ENCODE data around the gene AP2A1. TPM values are rescaled to one million over a fixed set of nuclear protein-coding genes. Genes with fewer than 3 reads are reported as not detected.
A peak's percentile ranks its signal among the peaks of the same experiment; 100 is the strongest.

AP2A1 gene
- total RNA-seq, 1 experiment from 2014 or later, result 152 TPM

GRCh38 chr19:49763230-49763629 lies 3.6 kb upstream of the AP2A1 start, which contains the start of gene TSKS:
TSS of gene TSKS (minus strand) at chr19:49763306. CDS start at chr19:49763247, 59 bp downstream.
- no peak for DNase-seq (ENCODE audit: low spot score)

GRCh38 chr19:49764341-49764740 lies 2.5 kb upstream of the AP2A1 start:
- in situ Hi-C loops (cut with HindIII; ENCODE audit: low sequenced_read_pairs), result no loop called here

More at GRCh38 chr19:49763230-49763629, 3.6 kb upstream of the AP2A1 start, which contains the start of gene TSKS:
- in situ Hi-C loops (cut with HindIII; ENCODE audit: low sequenced_read_pairs), result no loop called here

GRCh38 chr19:49766007-49766929 lies 533 bp upstream of the AP2A1 start:
- peak; percentile 100 for DNase-seq (ENCODE audit: low spot score)
- in situ Hi-C loops (cut with HindIII; ENCODE audit: low sequenced_read_pairs), result no loop called here

More at GRCh38 chr19:49764341-49764740, 2.5 kb upstream of the AP2A1 start:
- no peak for DNase-seq (ENCODE audit: low spot score)

GRCh38 chr19:49767381-49767780 lies 580 bp downstream of the AP2A1 start:
- in situ Hi-C loops (cut with HindIII; ENCODE audit: low sequenced_read_pairs), result no loop called here
- no peak for DNase-seq (ENCODE audit: low spot score)

GRCh38 chr19:49767967-49768581 lies 1.3 kb downstream of the AP2A1 start:
- in situ Hi-C loops (cut with HindIII; ENCODE audit: low sequenced_read_pairs), result no loop called here
- DNase-seq (ENCODE audit: low spot score), result no peak

GRCh38 chr19:49770529-49770928 lies 3.7 kb downstream of the AP2A1 start:
- no peak for DNase-seq (ENCODE audit: low spot score)
- in situ Hi-C loops (cut with HindIII; ENCODE audit: low sequenced_read_pairs), result no loop called here

- DNase-seq (ENCODE audit: low spot score), result no peak
- in situ Hi-C loops (cut with HindIII; ENCODE audit: low sequenced_read_pairs), result no loop called here
Observed at GRCh38 chr19:49771674-49772139, 4.9 kb downstream of the AP2A1 start.

GRCh38 chr19:49772850-49773432 lies 6.1 kb downstream of the AP2A1 start:
- in situ Hi-C loops (cut with HindIII; ENCODE audit: low sequenced_read_pairs), result no loop called here
- DNase-seq (ENCODE audit: low spot score), result no peak

GRCh38 chr19:49773663-49774350 lies 7.0 kb downstream of the AP2A1 start:
- DNase-seq (ENCODE audit: low spot score), result no peak
- in situ Hi-C loops (cut with HindIII; ENCODE audit: low sequenced_read_pairs), result no loop called here

GRCh38 chr19:49774969-49775368 lies 8.2 kb downstream of the AP2A1 start:
- no peak for DNase-seq (ENCODE audit: low spot score)
- in situ Hi-C loops (cut with HindIII; ENCODE audit: low sequenced_read_pairs), result no loop called here

- in situ Hi-C loops (cut with HindIII; ENCODE audit: low sequenced_read_pairs), result no loop called here
- DNase-seq (ENCODE audit: low spot score), result no peak
Observed at GRCh38 chr19:49775742-49776370, 9.1 kb downstream of the AP2A1 start.

- in situ Hi-C loops (cut with HindIII; ENCODE audit: low sequenced_read_pairs), result no loop called here
- no peak for DNase-seq (ENCODE audit: low spot score)
Observed at GRCh38 chr19:49776371-49776764, 9.6 kb downstream of the AP2A1 start.

- in situ Hi-C loops (cut with HindIII; ENCODE audit: low sequenced_read_pairs), result no loop called here
Observed at GRCh38 chr19:49779731-49780555, 13.1 kb downstream of the AP2A1 start.

GRCh38 chr19:49780861-49781260 lies 14.1 kb downstream of the AP2A1 start:
- DNase-seq (ENCODE audit: low spot score), result no peak
- in situ Hi-C loops (cut with HindIII; ENCODE audit: low sequenced_read_pairs), result no loop called here

More at GRCh38 chr19:49779731-49780555, 13.1 kb downstream of the AP2A1 start:
- DNase-seq (ENCODE audit: low spot score), result no peak

GRCh38 chr19:49781394-49781793 lies 14.6 kb downstream of the AP2A1 start:
- in situ Hi-C loops (cut with HindIII; ENCODE audit: low sequenced_read_pairs), result no loop called here
- no peak for DNase-seq (ENCODE audit: low spot score)

- DNase-seq (ENCODE audit: low spot score), result no peak
- in situ Hi-C loops (cut with HindIII; ENCODE audit: low sequenced_read_pairs), result no loop called here
Observed at GRCh38 chr19:49782515-49782914, 15.7 kb downstream of the AP2A1 start.

- in situ Hi-C loops (cut with HindIII; ENCODE audit: low sequenced_read_pairs), result no loop called here
- no peak for DNase-seq (ENCODE audit: low spot score)
Observed at GRCh38 chr19:49786376-49786820, 19.6 kb downstream of the AP2A1 start.

GRCh38 chr19:49787746-49788145 lies 20.9 kb downstream of the AP2A1 start:
- DNase-seq (ENCODE audit: low spot score), result no peak
- in situ Hi-C loops (cut with HindIII; ENCODE audit: low sequenced_read_pairs), result no loop called here

Data from G401 (cell line).